8988T (cell line): ENCODE results near the gene ADAT2.

Source experiments
- DNase-seq: peaks from one replicate; pipeline ENCODE4 v3.0.0; 2011

Gene ADAT2

DNA sequence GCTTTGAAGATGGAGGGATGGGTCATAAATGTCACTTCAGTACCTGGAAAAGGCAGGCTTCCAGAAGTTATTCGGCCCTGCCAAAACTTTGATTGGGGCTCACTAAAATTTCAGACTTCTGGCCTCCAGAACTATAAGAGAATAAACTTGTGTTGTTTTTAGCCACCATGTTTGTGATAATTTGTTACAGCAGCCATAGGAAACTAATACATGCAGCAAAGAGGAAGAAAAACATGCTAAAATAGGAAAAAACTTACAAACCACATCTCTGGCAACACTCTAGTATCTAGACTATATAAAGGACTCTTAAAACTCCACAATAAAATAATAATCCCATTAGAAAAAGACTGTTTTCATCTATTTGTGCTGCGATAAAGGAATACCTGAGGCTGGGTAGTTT, 9.5 kb downstream of the ADAT2 start:
- DNase-seq: no peak

DNA sequence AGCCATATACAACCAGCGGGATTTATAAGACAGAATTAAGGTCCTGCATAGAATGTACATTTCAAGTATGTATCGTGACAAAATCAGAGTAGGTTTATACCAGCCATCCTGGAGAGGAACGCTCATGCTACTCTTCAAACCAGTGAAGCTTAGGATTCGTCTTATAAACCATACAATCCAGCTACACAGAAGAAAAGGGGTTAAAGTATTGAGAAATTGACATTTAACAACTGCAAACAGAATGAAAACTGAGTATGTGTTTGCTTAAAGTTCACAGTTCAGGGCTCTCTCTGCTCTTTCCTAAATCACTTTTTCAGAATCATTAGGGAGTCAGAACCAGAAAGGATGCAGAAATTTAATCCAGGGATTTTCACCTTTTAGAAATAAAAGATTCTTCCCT, 17.9 kb downstream of the ADAT2 start:
- no peak for DNase-seq

DNA sequence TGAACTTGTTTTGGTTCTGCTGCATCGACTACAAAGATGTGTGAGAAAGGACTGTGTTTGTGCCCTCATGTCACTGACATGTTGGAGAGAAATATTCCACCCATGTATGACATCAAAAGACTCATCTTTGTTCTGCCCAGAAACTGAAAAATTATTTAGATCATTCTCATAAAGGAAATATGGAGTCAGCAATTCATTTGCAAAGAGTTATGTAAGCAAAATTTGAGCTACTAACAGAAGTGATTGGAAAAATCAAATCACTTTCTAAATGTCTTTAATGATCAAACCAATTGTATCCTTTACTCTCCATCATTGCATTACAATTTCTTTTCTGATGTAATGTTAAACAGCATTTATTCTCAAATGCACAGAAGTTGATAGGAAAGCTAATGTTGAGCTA, 19.3 kb downstream of the ADAT2 start:
- DNase-seq: no peak

DNA sequence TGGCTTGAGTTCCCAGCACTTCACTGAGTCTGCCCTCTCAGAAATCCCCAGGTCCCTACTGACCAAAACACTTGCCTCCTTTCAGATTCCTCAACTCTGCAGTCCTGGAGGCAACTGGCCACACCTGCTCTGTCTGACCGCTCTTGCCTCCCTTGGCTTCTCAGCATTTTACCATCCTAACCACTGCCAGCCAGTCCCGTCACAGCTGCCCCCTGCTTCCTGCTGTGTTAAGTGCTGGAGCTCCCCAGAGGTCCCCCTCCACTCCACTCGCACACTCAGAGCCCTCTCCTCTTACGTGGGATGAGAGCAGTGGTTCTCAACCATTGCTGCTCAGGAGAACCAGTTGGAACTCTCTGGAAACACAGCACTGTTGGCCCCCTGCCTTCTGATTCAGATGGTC, 20.5 kb downstream of the ADAT2 start:
- DNase-seq: no peak

DNA sequence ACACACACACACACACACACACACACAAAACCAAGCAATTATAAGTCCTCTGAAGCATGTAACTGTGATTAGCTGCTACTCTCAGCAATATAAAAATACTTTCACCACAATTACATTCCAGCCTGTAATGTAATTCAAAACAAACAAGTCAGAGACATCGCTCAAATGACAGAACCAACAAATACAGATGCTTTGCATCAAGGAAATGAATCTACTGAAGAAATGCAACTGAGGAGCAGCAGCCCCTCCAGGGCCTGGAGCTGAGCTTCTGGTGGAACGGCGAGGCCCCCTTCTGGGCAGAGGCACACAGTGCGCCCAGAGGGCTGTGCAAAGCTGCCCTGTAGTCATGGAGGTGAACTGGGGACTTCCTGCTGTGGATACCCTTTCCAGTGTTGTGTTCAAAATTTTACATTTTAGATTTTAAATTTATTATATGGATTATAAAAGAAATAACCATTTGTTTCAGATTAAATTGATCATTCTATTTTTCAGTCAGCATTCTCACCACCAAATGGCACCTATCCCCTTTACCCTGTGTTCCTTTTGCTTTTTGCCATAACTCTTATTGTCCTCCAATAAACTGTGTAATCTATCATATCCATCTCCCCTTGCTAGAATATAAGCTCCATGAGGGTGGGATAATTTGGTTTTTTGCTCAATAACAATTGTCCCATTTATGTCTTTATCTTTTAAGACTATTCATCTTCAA, 23.2 kb downstream of the ADAT2 start:
- peak; percentile 32 for DNase-seq

DNA sequence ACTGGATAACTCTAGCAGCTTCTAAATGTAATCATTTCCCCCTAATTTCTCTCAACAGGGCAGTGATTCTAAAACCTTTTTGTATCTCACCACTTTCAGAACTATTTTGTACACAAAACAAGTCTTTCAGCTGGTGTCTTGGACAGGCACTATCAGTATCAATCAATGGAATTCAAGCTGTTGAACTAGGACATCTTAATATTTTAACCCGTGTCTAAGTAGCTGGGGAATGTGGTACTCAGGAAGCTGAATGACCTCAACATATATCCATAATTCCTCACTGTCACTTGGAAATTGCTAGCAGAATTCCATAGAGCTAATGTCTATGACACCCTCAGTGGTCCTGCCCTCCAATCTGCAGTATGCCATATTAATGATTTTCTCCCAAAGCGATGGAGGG, 24.5 kb downstream of the ADAT2 start:
- DNase-seq: no peak

DNA sequence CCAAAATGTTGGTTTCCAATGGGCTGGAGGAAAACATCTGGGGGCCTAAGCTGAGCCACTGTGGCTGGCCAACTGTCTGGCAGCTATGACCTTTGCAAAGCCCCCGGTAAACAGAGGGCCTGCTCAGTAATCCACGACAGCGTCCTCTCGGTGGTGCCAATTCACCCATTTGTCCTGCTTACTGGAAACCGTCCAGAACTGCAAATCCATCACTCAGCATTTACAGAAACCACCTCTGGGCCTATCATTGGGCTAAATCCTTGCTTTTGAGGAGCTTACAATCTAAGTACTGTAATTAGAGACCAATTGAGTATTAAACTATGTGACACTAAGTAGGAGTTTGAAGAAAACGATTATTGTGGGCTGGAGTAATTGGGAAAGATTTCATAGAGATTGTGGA, 31.0 kb downstream of the ADAT2 start:
- no peak for DNase-seq

DNA sequence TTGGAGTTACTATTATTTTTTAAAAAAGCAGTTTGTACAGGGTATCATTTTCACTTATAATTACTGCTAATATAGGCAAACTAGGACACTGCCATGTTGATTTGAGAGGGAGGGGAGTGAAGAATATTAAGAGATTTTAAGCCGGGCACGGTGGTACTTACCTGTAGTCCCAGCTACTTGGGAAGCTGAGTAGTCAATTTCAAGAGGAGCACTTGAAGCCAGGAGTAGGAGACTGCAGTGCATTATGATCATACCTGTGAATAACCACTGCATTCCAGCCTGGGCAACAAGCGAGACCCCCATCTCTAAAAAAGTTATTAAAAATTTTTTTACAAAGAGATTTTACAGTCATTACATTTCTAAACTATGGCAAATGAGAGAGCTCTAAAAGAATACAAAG, 35.7 kb downstream of the ADAT2 start:
- DNase-seq: no peak

DNA sequence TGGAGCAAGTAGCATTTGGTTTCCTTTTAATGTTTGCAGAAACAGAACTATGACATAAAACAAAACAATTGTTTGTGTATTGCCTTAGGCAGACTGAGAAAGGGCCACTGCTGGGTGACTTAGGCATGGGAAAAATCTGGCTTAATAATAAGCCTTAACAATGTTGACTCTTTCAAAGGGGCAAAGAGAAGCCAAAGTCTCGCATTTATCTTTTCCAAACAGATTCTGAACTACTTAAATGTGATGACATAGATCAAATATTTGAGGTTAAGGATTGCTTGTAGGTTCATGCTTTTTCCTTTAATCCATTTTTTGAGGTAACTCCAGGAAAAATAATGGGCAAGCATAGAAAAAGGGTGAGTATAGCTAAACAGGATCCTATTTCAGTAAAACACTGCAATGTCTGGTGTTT, 39.6 kb downstream of the ADAT2 start:
- DNase-seq: no peak

DNA sequence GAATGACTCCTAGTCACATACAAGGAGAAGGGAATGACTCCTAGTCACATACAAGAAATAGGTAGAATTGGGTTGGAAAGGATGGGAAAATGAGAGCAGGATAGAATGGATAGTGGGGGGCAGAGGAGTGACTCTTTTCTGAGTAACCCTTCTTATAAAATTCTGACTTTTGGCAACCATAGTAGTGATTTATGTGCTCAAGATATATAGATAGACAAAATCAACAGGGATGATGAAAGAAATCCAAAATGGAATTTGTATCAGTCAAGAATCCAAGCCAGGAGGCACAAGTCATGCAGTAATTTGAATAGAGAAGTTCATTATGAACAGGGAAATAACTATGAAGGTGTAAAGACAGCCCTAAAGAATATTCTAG, 41.7 kb downstream of the ADAT2 start:
- no peak for DNase-seq

DNA sequence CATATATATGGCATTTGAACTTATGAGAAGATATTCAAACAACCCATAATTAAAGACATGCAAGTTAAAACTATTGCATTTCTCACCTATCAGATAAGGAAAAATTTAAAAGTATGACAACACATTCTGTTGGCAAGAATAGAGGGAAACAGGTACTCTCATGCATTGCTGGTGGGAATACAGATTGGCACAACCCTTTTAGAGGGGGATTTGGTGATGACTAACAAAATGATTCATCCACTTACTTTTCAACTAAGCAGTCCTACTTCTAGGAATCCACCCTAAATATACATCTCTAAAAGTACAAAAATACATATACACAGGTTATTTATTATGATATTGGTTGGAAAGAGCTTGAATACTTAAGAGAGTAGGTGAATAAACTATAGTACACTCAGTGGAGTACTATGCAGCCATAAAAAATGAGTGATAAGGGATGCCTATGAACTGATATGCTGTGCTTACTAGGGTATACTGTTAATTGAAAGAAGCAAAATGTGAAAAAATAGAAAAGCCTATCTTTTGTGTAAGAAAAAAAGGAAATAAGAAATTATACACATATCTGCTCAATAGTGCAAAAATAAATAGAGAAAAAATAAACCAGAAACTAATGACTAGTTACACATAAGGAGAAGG, 42.2 kb downstream of the ADAT2 start:
- no peak for DNase-seq

DNA sequence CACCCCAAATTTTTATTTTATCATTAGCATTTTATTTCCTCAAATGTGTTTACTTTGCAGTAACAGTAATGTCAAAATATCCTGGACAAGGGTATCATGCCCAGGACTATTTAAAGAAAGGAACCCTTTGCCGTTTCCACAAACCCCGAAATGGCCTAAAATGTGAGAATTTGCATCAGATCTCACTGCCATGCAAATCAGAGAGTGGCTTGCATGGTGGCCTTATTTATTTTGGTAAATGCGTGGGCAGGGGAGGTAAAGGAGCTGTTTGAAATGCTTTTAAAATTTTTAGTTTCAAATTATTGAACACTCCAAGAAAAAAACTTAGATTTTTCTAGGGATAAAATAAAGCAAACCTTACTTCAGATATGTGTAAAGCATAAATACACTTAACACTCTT, 43.8 kb downstream of the ADAT2 start:
- DNase-seq: no peak

DNA sequence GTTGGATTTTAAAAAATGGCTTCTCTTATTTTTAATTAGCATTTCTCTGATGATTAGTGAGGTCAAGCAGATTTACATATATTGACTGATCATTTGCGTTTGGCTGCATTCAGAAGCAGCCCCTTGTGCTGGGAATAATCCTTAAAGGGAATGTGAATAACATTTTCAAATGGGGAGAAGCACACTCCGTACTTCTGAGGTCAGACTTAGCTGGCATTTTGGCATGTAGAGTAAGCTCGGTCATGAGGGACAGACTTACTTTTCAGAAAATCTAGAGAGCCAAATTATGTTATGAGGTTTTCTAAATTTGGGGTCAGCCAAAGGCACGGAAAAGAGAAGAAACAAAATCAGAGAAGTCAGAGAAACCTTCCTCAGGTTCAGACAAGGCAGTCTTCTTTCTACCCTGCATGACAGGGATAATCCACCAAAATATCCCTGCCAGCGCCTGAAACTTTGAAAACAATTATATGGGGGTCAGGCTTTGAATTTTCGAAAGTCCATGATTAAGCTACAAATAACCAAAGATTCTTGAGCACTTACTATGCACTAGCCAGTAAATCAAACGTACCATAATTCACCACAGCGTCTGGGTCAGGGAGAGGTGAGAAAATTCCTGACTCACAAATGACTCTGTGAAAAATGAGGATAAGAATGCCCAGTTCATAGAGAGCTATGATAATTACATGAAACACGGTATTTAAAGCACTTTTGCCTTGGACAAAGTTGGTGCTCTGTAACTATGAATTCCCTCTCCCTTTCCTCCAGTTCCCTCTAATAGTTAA, 44.9 kb downstream of the ADAT2 start:
- no peak for DNase-seq

DNA sequence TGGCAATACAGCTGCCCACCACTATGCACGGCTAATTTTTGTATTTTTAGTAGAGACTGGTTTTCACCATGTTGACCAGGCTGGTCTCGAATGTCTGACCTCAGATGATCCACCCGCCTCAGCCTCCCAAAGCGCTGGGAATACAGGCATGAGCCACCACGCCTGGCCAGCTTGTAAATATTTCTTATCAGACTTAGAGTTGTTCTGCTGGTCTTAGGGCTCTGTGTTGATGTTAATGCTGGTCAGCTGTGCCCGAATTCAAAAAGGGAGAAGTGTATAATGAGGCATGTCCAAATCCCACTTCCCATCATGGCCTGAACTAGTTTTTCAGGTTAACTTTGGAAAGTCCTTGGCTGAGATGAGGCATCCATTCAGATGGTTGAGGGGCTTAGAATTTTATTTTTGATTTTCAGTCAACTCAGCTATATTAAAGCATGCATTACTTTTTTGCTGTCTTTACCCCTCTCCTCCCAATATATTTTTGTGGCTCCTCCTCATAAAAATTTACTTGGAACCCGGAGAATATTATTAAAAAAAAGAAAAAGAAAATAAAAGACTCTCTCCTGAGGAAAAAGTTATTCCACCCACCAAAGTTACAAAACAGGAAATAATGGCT, 47.7 kb downstream of the ADAT2 start:
- no peak for DNase-seq

DNA sequence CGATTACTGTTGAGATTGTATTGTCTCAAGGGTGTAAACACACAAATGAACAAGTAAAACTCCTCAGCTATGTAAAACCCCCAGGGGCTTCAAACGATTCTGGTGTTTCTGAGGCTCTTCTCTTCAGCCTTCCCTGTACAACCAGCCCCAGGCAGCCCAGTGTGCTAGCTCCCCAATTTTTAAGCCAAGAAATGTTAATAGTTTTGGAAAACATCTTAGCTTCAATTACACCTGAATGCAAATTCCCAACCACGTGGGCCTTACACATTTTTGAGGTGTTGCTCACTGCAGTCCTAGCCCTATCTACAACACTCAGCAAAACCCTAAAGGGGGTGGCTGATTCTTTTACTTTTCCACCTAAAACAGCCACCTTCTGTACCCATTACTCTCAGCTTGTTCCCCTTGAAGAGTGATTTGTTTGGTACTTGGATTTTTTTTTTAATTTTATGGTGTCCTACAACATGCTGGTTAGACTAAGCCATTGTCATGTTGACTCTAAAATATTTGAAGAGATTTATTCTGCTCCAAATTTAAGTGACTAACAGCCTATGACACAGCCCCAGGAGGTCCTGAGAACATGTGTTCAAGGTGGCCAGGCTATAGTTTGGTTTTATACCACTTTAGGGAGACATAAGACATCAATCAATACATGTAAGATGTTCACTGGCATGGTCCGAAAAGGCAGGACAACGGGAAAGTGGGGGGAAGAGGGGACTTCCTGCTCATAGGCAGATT, 48.7 kb downstream of the ADAT2 start:
- no peak for DNase-seq

DNA sequence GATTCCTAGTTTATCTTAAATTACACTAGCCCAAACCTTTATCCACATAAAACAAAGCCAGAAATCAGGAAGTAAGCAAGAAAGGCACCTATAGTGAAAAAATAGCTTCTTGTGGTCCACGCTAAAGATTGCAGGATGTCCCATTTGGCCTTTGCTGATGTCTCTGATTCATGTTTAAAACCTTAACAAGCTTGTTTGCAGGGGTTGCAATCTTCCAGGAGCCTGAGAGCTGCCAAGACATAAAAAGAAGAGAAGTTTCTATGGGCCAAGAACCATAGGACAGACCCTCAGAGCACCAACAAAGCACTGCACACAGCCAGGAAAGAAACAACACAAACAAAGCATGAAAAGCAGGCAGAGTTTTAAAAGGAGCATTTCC, 49.4 kb downstream of the ADAT2 start:
- DNase-seq: no peak

DNA sequence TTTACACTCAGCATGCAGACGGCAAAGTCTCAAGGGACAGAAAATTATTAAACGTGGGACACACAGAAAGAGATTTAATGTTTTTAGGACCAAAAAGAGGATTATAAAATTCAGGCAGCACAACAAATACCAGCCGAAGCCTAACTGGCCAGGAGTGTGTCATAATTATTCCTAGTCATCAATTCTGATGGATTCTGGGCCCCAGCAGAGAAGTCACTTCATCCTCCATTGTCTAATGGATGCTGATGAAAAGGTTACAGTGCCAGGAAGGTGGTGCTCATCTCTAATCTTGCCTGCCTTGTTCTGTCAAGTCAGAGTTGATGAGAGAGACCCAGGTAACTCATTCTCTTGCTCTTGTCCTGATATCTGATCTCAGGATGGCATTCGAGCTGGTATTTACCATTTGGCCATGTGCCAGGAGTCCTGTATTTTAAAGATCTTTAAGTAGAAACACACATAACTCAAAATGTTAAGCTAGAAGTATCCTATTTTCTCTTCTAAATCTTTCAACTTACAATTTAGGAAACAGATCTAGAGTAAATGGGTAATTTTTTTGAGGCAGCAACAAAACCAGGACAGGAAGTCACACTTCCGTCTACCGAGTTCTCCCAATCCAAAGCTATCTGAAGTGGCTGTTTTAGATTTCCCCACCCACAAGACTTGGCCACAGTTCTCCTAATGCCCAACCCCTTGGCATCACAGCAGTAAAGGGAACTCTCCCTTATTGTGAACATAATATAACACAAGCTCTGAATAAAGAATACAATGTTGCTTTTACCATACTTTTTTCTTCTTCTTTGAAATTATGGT, 50.0 kb downstream of the ADAT2 start:
- no peak for DNase-seq

DNA sequence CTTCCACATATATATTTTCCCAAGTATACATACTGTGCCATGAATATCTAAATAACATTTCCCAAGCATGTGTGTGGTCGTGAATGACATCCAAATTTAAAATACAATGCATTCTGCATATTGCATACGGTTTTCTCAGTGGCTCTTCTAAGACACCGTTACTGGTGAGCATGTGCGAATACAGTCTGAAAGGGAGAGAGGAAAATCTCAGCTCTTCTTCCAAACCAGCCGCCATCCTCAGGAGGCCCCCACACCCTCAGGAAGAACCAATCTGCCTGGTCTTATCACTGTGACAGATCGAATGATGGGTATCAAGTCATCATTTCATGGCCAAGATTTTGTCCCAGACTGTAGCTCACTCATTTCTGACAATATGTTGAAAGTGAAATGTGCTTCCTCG, 50.7 kb downstream of the ADAT2 start:
- no peak for DNase-seq

DNA sequence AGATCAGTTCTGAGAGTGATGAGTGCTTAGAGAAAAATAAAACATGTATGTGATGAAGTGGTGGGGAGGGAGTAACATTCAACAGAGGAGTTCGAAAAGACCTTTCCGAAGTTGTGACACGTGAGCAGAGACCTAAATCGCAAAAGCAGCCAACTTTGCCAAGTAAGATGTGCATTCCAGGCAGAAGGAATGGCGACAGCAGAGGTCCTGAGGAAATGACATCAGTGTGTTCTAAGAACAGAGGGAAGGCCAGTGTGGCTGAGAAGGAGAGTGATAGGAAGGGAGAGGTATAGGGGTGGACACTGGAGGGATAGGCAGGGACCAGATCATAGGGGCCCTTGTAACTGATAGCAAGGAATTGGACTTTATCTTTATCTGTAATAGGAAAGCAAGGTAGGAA, 51.3 kb downstream of the ADAT2 start:
- no peak for DNase-seq

DNA sequence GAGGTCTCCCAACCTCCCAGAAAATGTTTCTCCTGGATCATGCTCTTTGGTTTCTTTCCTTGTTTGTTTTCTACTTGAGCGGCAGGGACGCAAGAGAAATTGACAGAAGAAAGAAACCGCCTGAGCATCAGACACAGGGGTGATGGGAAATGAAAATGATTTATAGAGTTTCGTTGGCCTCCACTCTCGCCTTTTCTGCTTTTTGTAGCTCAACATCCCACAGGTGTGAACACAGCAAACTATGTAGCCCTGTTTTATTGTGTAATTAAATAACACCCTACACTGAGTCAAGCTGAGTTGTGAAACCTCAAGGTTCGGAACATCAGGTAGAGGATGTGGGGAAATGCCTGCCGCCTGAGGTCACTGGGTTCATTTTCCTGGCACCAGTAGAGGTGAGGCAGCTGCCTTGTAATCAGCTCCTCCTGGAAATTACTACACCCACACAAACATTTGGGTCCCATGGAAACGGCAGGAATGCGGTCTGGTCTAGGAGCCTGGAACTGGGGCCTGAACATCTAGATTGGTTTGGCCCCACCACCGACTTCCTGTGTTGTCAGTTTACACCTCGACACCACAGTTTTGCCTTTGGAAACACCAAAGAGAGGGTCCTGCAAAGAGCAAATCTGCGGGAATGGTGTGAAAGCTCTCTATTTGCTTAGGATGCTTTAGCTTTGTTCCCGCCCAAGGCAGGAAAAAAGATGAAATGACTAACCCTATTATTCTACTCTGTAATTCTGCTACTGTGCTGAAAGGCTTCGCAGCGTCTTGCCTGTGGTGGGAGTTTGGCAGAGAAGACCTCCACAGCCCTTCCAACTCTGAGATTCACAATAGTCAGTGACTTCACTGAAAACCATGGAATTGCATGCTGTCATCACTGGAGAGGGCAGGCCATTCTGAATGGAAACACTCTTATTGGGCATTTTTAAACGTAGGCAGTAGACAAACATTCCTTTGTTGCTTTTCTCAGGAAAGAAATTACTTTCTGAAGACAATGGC, 53.0 kb downstream of the ADAT2 start:
- DNase-seq: peak; percentile 11
